HG03378 (cell line): ENCODE data around the gene SRD5A2.

ENCODE experiments used
- ATAC-seq: cut with Tn5 transposase; IDR thresholded peaks from one replicate; pipeline ENCODE4 v1.9.1; 2021; ENCODE audit warnings: mild to moderate bottlenecking, moderate library complexity; ENCODE audit not compliant: unreplicated experiment

Gene SRD5A2

DNA sequence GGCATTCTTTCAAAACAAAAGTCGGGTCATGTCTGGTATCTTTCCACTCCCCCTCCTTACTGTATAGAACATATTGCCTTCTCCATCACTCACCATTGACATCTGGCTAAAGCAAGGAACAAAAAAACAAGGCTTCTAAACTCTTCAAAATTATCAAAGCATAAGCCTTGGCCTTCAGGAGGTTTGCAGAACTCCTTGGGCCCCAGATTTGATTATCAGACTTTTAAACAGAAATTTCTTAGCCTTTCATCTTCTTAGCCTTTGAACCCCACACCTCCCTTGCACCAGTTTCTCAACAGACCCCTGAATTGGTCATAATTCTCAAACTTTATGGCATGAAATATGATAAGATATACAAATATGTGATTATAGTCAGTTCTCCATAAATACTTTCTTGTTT lies 106.4 kb downstream of the SRD5A2 start:
- ATAC-seq, result no peak
